Measurements from ENCODE around the gene KLF15.

The KLF15 gene

DNA sequence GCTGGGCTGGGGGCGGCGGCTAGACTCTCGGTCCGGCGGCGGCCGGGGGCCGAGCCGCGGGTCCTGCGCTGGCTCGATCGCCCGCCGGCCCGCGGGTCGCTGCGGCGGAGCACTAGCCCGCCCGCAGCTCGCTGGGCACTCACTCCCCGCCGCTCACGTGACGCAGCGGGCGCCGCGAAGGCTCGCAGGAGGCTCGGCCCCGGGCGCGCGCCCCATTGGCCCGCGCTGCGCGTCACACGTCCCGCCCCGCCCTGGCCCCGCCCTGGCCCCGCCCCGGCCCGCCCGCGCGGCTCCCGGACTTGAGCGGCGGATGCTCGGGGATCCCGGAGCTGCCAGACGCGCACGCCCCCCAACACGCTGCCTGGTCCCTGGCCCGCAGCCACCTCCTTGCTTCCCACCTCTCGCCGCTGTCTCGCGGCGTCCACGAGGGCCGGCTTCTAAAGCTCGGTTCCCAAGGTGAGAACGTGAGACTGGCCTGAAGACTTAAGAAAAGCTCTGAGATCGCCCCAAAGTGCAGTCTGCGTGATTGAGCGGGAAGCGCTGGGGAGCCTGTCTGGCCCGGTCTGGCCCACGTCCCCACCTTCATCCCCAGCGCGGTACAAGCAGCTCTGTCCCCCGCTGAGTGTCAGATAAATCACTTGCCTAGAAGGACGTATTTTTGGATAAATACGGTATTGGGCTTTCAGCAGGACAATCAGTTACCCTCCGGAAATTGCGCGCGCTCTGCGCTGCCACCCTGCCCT, at the start of gene KLF15:
TSS of gene KLF15 (minus strand) at position 114 of the 743 bp plus-strand sequence. CDS start 4,486 bp downstream, outside the sequence.
- H3K4me3 ChIP-seq (ENCODE audit: low read length): peak within 1 kb of the TSS; percentile 64
- peak; percentile 71 for DNase-seq (ENCODE audit: low read depth)
- TF ChIP-seq, protein P1, sequence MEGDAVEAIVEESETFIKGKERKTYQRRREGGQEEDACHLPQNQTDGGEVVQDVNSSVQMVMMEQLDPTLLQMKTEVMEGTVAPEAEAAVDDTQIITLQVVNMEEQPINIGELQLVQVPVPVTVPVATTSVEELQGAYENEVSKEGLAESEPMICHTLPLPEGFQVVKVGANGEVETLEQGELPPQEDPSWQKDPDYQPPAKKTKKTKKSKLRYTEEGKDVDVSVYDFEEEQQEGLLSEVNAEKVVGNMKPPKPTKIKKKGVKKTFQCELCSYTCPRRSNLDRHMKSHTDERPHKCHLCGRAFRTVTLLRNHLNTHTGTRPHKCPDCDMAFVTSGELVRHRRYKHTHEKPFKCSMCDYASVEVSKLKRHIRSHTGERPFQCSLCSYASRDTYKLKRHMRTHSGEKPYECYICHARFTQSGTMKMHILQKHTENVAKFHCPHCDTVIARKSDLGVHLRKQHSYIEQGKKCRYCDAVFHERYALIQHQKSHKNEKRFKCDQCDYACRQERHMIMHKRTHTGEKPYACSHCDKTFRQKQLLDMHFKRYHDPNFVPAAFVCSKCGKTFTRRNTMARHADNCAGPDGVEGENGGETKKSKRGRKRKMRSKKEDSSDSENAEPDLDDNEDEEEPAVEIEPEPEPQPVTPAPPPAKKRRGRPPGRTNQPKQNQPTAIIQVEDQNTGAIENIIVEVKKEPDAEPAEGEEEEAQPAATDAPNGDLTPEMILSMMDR (conservative IDR thresholded peaks at IDR 0.05; ENCODE audit: low read length): no peak

DNA sequence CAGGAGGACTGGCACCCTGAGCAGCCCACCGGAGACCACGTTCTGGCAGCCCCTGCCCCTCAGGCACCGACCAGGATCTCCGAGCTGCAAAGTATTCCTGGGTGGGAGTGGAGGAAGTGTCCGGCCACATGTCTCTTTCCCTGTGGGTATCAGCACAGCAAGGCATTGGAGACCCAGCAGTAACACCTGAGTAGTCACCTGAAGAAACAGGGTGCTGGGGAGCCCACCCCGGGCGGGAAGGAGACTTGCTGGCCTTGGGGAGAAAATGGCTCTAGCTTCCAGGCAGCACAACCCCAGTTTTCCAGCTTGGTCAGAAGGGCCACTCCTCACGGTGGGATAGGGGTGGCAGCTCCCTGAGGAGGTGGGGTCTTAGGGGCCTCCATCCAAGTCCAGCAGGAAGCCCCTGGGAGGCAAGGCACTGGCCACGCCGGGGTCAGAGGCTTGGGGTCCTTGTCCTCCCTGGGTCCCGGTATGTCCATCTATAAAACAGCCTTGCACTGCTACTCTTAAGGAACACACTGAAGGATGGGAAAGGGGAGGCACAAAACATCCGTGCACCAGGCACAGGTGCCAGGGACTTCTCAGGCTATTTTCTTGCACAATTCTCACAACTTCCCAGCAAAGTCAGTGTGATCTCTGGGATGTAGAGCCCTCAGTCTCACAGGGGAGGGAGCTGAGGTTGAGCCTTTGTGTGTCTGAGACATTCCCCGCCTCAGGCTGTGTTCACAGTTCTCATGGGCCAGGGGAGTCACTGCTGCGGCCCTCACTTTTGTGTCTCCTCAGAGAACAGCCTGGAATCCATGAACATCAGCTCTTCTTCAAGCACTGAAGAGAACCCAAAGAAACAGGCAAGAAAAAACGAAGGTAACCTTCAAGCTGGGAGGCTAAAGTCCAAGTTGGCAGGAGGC, 49.4 kb upstream of the KLF15 start:
- no peak overlapping the region for H3K4me3 ChIP-seq (ENCODE audit: low read length)
- TF ChIP-seq, protein P1 (conservative IDR thresholded peaks at IDR 0.05; ENCODE audit: low read length): no peak

DNA sequence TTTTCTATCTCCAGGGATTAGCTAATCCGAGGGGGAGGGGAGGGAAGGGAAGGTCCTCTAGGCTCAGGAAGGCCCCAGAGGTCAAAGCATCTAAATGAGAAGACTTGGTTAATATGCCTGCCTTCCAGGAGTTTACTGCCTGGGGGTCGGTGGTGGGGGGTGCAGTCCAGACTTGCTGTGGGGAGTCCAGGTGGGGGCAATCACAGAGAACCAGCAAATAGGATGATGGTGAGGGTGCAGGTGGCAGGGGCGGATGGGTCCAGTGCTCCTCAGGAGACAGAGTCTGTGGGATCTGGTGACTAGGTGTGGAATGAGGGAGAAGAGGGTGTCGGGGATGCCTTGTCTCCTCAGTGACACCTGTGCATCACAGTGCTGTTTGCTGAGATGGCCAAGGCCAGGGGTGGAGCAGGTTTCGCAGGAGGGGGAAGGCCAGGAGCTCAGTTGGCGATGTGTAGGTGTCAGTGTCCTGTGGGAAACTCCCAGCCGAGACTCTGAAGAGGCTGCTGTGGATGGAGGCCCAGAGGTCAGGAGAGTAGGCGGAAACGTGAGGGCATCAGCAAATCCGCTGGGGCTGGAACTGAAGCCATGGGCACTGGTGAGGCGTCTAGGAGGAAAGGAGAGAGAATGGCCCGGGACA, 45.6 kb upstream of the KLF15 start:
- TF ChIP-seq, protein P1 (conservative IDR thresholded peaks at IDR 0.05; ENCODE audit: low read length): no peak
- no peak for DNase-seq (ENCODE audit: low read depth)
- no peak overlapping the region for H3K4me3 ChIP-seq (ENCODE audit: low read length)

More for the DNA sequence above, 49.4 kb upstream of the KLF15 start:
- no peak for DNase-seq (ENCODE audit: low read depth)

DNA sequence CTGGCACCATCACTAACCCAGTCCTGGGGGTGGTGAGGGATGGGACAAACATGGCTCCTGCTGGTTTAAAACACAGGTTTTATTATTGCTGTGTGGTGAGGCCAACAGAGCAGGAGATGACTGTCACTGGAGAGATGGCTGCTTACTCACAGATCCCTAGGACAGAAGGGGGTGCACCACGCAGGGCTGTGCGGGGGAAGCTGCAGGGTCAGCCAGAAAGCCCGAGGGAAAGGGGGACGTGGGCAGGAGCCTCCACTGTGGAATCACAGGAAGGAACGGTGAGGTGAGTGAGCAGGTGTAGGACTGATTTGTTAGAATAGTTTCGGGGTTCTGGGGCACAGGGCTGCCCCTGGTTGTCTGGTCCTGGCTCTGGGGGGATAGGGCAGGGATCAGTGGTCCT, 45.0 kb upstream of the KLF15 start:
- no peak overlapping the region for H3K4me3 ChIP-seq (ENCODE audit: low read length)
- no peak for DNase-seq (ENCODE audit: low read depth)
- TF ChIP-seq, protein P1 (conservative IDR thresholded peaks at IDR 0.05; ENCODE audit: low read length): no peak

DNA sequence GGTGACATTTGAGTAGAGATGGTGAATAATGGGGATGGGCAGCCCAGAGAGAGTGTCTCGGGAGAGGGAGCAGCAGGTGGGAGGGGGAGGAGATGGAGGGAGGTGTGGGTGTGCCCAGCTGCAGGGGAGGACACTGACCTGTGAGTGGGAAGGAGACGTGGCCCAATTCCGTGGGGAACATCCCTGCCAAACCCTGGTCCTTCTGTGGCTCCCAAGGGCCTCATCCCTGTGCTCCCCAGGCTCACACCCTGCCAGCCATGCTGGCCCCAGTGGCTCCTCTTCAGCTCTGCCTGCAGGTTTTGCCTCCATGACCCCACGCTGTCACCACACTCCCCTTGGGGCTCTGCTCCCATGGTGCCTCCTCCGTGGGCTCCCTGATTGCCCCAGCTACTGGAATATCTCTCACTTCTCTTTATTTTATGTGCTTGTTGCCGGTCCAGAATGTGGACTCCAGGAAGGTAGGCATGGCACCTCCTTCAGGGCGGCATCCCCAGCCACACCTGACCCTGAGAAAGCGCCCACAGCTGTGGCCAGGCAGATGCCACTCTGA, 44.5 kb upstream of the KLF15 start:
- no peak overlapping the region for H3K4me3 ChIP-seq (ENCODE audit: low read length)
- DNase-seq (ENCODE audit: low read depth): no peak
- TF ChIP-seq, protein P1 (conservative IDR thresholded peaks at IDR 0.05; ENCODE audit: low read length): no peak

DNA sequence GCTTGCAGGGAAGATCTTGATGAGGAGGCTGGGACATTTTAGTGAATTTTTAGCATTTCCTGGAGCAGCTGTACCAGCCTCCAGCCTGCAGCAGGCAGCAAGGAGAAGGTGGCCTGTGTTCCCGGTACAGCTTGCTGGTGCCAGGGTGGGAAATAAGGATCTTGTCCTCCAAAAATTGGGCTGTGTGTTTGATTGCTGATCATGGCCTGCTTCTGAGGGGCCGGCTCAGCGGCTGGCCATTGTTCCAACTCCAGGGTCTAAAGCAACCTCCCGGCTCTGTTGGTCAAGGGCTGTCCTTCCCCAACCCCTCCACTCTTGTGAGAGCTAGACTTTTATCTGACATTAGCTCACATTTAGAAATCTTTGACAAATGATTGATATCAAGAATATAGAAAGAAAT, 42.5 kb upstream of the KLF15 start:
- no peak overlapping the region for H3K4me3 ChIP-seq (ENCODE audit: low read length)
- TF ChIP-seq, protein P1 (conservative IDR thresholded peaks at IDR 0.05; ENCODE audit: low read length): no peak
- no peak for DNase-seq (ENCODE audit: low read depth)

All from AG10803 (cell line).